H9 (cell line): ENCODE measurements around the gene YPEL1. TPM values are rescaled to one million over a fixed set of nuclear protein-coding genes. Genes with fewer than 3 reads are reported as not detected.

ENCODE experiments used
- DNase-seq: peaks from one replicate; pipeline ENCODE4 v3.0.0-alpha.2; 2017
- H2AFZ ChIP-seq: one replicate; pipeline ENCODE4 v1.6.1; 2013; ENCODE audit warnings: mild to moderate bottlenecking, low read length, control low read depth, moderate library complexity
- H2AK5ac ChIP-seq: 2 replicates; pipeline ENCODE4 v1.6.1; 2013; ENCODE audit warnings: low read length, control low read depth, mixed read lengths; ENCODE audit not compliant: insufficient read length
- H2BK120ac ChIP-seq: one replicate; pipeline ENCODE4 v1.6.1; 2013; ENCODE audit warnings: low read depth, mild to moderate bottlenecking, low read length, control low read depth, inconsistent platforms; ENCODE audit not compliant: poor library complexity, severe bottlenecking
- H2BK12ac ChIP-seq: 2 replicates; pipeline ENCODE4 v1.6.1; 2013; ENCODE audit warnings: low read length, control low read depth, mixed read lengths, low read depth; ENCODE audit not compliant: insufficient read length
- H2BK15ac ChIP-seq: 2 replicates; pipeline ENCODE4 v1.6.1; 2013; ENCODE audit warnings: low read depth, low read length, control low read depth
- H2BK20ac ChIP-seq: one replicate; pipeline ENCODE4 v1.6.1; 2013; ENCODE audit warnings: low read depth, mild to moderate bottlenecking, low read length, control low read depth, inconsistent platforms; ENCODE audit not compliant: poor library complexity, severe bottlenecking
- H2BK5ac ChIP-seq: 2 replicates; pipeline ENCODE4 v1.6.1; 2013; ENCODE audit warnings: low read length, control low read depth, mixed read lengths; ENCODE audit not compliant: insufficient read length
- H3K14ac ChIP-seq: 2 replicates; pipeline ENCODE4 v1.6.1; 2013; ENCODE audit warnings: low read length, control low read depth; ENCODE audit not compliant: insufficient read depth
- H3K18ac ChIP-seq: 2 replicates; pipeline ENCODE4 v1.6.1; 2013; ENCODE audit warnings: low read depth, mild to moderate bottlenecking, mixed read lengths, low read length, control low read depth; ENCODE audit not compliant: insufficient read length
- H3K23ac ChIP-seq: 2 replicates; pipeline ENCODE4 v1.6.1; 2013; ENCODE audit warnings: low read length, control low read depth, mixed read lengths, low read depth; ENCODE audit not compliant: insufficient read length
- H3K23me2 ChIP-seq: 2 replicates; pipeline ENCODE4 v1.6.1; 2013; ENCODE audit warnings: low read depth, mild to moderate bottlenecking, mixed read lengths, low read length, control low read depth; ENCODE audit not compliant: insufficient read length, poor library complexity, severe bottlenecking
- H3K27ac ChIP-seq: 2 replicates; pipeline ENCODE4 v1.5.1; 2013; ENCODE audit warnings: low read length, control low read depth, mixed read lengths, low read depth; ENCODE audit not compliant: insufficient read length
- H3K27me3 ChIP-seq: 2 replicates; pipeline ENCODE4 v1.6.1; 2013; ENCODE audit warnings: low read length, control low read depth, inconsistent platforms; ENCODE audit not compliant: insufficient read depth
- H3K4ac ChIP-seq: 2 replicates; pipeline ENCODE4 v1.6.1; 2013; ENCODE audit warnings: low read depth, mild to moderate bottlenecking, control low read depth, inconsistent platforms, low read length, moderate library complexity
- H3K4me1 ChIP-seq: 2 replicates; pipeline ENCODE4 v1.6.1; 2013; ENCODE audit warnings: low read length, control low read depth, inconsistent platforms; ENCODE audit not compliant: insufficient read depth
- H3K4me2 ChIP-seq: 2 replicates; pipeline ENCODE4 v1.6.1; 2013; ENCODE audit warnings: low read length, control low read depth, mixed read lengths; ENCODE audit not compliant: insufficient read length, insufficient read depth
- H3K56ac ChIP-seq: 2 replicates; pipeline ENCODE4 v1.6.1; 2013; ENCODE audit warnings: low read depth, mild to moderate bottlenecking, mixed read lengths, low read length, control low read depth; ENCODE audit not compliant: insufficient read length
- H3K79me1 ChIP-seq: 2 replicates; pipeline ENCODE4 v1.6.1; 2013; ENCODE audit warnings: low read depth, mild to moderate bottlenecking, moderate library complexity, low read length, control low read depth, inconsistent platforms; ENCODE audit not compliant: insufficient read depth, poor library complexity, severe bottlenecking
- H3K79me2 ChIP-seq: 2 replicates; pipeline ENCODE4 v1.6.1; 2013; ENCODE audit warnings: low read length, control low read depth, inconsistent platforms; ENCODE audit not compliant: insufficient read depth
- H3K9ac ChIP-seq: 2 replicates; pipeline ENCODE4 v1.6.1; 2013; ENCODE audit warnings: low read length, control low read depth, mixed read lengths; ENCODE audit not compliant: insufficient read length; ENCODE audit errors: extremely low read depth
- H3K9me3 ChIP-seq: one replicate; pipeline ENCODE4 v1.6.1; 2013; ENCODE audit warnings: low read depth, low read length, inconsistent platforms; ENCODE audit not compliant: control insufficient read depth
- H3T11ph ChIP-seq: one replicate; pipeline ENCODE4 v1.6.1; 2013; ENCODE audit warnings: mild to moderate bottlenecking, low read length, control low read depth, inconsistent platforms
- H4K20me1 ChIP-seq: one replicate; pipeline ENCODE4 v1.6.1; 2013; ENCODE audit not compliant: control insufficient read depth, insufficient read length, insufficient read depth
- H4K5ac ChIP-seq: 2 replicates; pipeline ENCODE4 v1.6.1; 2013; ENCODE audit warnings: low read depth, mild to moderate bottlenecking, mixed read lengths, low read length, control low read depth; ENCODE audit not compliant: insufficient read length
- H4K8ac ChIP-seq: replicated peaks from 2 replicates; pipeline ENCODE4 v1.6.1; 2013; ENCODE audit warnings: low read length, control low read depth, mixed read lengths, low read depth; ENCODE audit not compliant: insufficient read length
- H4K91ac ChIP-seq: 2 replicates; pipeline ENCODE4 v1.6.1; 2013; ENCODE audit warnings: low read depth, mild to moderate bottlenecking, moderate library complexity, mixed read lengths, low read length, control low read depth; ENCODE audit not compliant: insufficient read length
- H3K27ac Mint-ChIP-seq, 3 experiments: 2 replicates in 2 of 3; 3 replicates in 1 of 3; pipeline ENCODE4 v1.8.0; 2020 to 2021; ENCODE audit warnings: mixed read lengths in 3 of 3, mild to moderate bottlenecking in 1 of 3, moderate library complexity in 1 of 3
- H3K27me3 Mint-ChIP-seq: 2 replicates; pipeline ENCODE4 v1.8.0; 2021; ENCODE audit warnings: low read depth, mild to moderate bottlenecking, moderate library complexity, mixed read lengths
- H3K36me3 Mint-ChIP-seq, 3 experiments: 2 replicates in 2 of 3; 3 replicates in 1 of 3; pipeline ENCODE4 v1.8.0; 2020 to 2021; ENCODE audit warnings: low read depth in 3 of 3, mixed read lengths in 3 of 3; ENCODE audit not compliant: insufficient read depth in 1 of 3
- H3K4me1 Mint-ChIP-seq, 2 experiments: 2 replicates each; pipeline ENCODE4 v1.8.0; 2020; ENCODE audit warnings: mixed read lengths in 2 of 2
- H3K4me3 Mint-ChIP-seq, 2 experiments: 2 replicates in 1 of 2; 3 replicates in 1 of 2; pipeline ENCODE4 v1.8.0; 2020 to 2021; ENCODE audit warnings: mild to moderate bottlenecking in 2 of 2, mixed read lengths in 2 of 2, moderate library complexity in 1 of 2
- H3K9me3 Mint-ChIP-seq, 2 experiments: 2 replicates in 1 of 2; 3 replicates in 1 of 2; pipeline ENCODE4 v1.8.0; 2020; ENCODE audit warnings: mild to moderate bottlenecking in 2 of 2, mixed read lengths in 2 of 2, moderate library complexity in 1 of 2
- WGBS: extraction: QIAGEN DNeasy Blood & Tissue Kit; methylation state at CpG from one replicate; pipeline ENCODE4 v1.1.7; 2013; ENCODE audit warnings: missing lambda C conversion rate, low lambda C conversion rate, mixed read lengths; ENCODE audit not compliant: insufficient read length; ENCODE audit errors: extremely low coverage; 5-methylcytosine and 5-hydroxymethylcytosine counted together
- total RNA-seq: library from RNA; stranded (reverse); gene quantifications from 2 replicates; pipeline ENCODE4 v1.2.1, GENCODE V29; 2021
- TF ChIP-seq, protein P1 (sequence below): fragments of 200-600 bp; sonication (generic); conservative IDR thresholded peaks from 3 replicates; pipeline ENCODE4 v1.8.0; 2021; ENCODE audit warnings: antibody characterized with exemption, mild to moderate bottlenecking

The YPEL1 gene
- total RNA-seq, 1 experiment from 2014 or later, result 5.4 TPM

DNA sequence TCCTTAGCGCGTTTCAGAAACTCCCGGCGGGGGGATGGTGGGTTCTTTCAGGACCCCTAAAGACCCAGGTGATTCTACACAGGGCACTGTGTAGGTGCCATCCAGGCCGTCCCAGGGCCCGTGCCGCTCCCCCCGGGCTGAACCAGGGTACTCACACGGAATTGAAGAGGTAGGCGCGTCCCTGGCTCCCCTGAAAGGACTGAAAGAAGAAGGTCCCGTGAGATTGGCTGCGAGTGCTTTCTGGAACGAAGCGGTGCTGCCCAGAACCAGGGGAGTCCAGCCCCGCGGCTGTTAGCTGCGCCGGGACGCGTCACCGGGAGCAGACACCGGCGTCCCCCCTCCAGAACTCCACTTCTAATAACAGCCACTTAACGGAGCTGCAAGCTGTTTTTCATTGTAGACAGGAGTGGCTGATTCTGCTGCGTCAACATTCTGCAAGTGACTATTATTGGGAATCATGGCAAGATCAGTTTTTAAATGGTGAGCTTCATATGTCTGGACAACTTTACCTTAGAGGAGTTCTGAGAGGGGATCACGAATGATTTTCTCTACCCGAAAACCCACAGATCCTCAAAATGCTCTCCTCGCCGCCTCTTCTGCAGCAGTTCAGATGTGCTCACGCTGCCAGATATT lies 31.8 kb downstream of the YPEL1 start:
- H3K9ac ChIP-seq, result no peak overlapping the region
- TF ChIP-seq, protein P1, sequence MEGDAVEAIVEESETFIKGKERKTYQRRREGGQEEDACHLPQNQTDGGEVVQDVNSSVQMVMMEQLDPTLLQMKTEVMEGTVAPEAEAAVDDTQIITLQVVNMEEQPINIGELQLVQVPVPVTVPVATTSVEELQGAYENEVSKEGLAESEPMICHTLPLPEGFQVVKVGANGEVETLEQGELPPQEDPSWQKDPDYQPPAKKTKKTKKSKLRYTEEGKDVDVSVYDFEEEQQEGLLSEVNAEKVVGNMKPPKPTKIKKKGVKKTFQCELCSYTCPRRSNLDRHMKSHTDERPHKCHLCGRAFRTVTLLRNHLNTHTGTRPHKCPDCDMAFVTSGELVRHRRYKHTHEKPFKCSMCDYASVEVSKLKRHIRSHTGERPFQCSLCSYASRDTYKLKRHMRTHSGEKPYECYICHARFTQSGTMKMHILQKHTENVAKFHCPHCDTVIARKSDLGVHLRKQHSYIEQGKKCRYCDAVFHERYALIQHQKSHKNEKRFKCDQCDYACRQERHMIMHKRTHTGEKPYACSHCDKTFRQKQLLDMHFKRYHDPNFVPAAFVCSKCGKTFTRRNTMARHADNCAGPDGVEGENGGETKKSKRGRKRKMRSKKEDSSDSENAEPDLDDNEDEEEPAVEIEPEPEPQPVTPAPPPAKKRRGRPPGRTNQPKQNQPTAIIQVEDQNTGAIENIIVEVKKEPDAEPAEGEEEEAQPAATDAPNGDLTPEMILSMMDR, result no peak
- no peak for DNase-seq
- H3K9me3 Mint-ChIP-seq, result no peaks in the 10 kb centered on the region
- H3K79me2 ChIP-seq, result no peaks in the 10 kb centered on the region
- no peaks in the 10 kb centered on the region for H3K23me2 ChIP-seq
- no peak overlapping the region for H2BK5ac ChIP-seq
- H4K91ac ChIP-seq, result no peak overlapping the region
- no peaks in the 10 kb centered on the region for H4K20me1 ChIP-seq
- H3K9me3 ChIP-seq, result no peaks in the 10 kb centered on the region
- no peak overlapping the region for H2BK15ac ChIP-seq
- H3K79me1 ChIP-seq, result no peaks in the 10 kb centered on the region
- H4K5ac ChIP-seq, result no peak overlapping the region
- H2BK12ac ChIP-seq, result no peak overlapping the region
- H3K18ac ChIP-seq, result no peak overlapping the region
- no peak overlapping the region for H2AFZ ChIP-seq
- H3K36me3 Mint-ChIP-seq, result peaks cover 12 to 33% (median 20%) of the 10 kb centered on the region in 3 experiments; a peak in 6 of 7 replicates
- no peaks in the 10 kb centered on the region for H3K27me3 Mint-ChIP-seq
- H3T11ph ChIP-seq, result no peak overlapping the region
- H3K23ac ChIP-seq, result no peak overlapping the region
- H3K27ac Mint-ChIP-seq, result no peak overlapping the region; a peak in 2 of 7 replicates
- H2BK120ac ChIP-seq, result no peak overlapping the region
- H2BK20ac ChIP-seq, result no peak overlapping the region
- no peak overlapping the region for H3K4me2 ChIP-seq
- no peak overlapping the region for H4K8ac ChIP-seq
- no peak overlapping the region for H2AK5ac ChIP-seq
- WGBS, result no CpG with 5 or more reads among the region's 31 CpGs
- H3K56ac ChIP-seq, result no peak overlapping the region
- no peaks in the 10 kb centered on the region for H3K4me1 ChIP-seq
- H3K27ac ChIP-seq, result no peak overlapping the region
- no peaks in the 10 kb centered on the region for H3K27me3 ChIP-seq
- H3K4me3 Mint-ChIP-seq, result no peak overlapping the region
- H3K4ac ChIP-seq, result no peak overlapping the region
- no peak overlapping the region for H3K14ac ChIP-seq
- no peaks in the 10 kb centered on the region for H3K4me1 Mint-ChIP-seq
